Heart right ventricle (tissue), 16 donors: ENCODE data around the gene ZNF423. TPM values are rescaled to one million over a fixed set of nuclear protein-coding genes. Genes with fewer than 3 reads are reported as not detected.

ENCODE experiments used
- ATAC-seq, 8 donors: fragments of 200-7000 bp; cut with Tn5 transposase; one replicate each; pipeline ENCODE4 v1.9.1; 2020; ENCODE audit warnings: mild to moderate bottlenecking in 8 of 8, moderate library complexity in 8 of 8, moderate number of reproducible peaks in 1 of 8
- DNase-seq, 2 donors: peaks; one replicate each; pipeline ENCODE4 v3.0.0-alpha.2; 2020
- H3K27ac ChIP-seq, 10 donors: fragments of 200-600 bp; sonication (generic) in 2 of 10; one replicate each; pipeline versions ENCODE4 v1.5.0 to v1.8.0; 2020 to 2022; ENCODE audit warnings: mild to moderate bottlenecking in 3 of 10
- H3K27me3 ChIP-seq, 7 donors: fragments of 200-600 bp; one replicate each; pipeline ENCODE4 v1.8.0; 2021 to 2022; ENCODE audit warnings: mild to moderate bottlenecking in 2 of 7
- H3K36me3 ChIP-seq, 9 donors: fragments of 200-600 bp; sonication (generic) in 1 of 9; one replicate each; pipeline versions ENCODE4 v1.5.0 to v1.8.0; 2020 to 2022; ENCODE audit warnings: mild to moderate bottlenecking in 2 of 9
- H3K4me1 ChIP-seq, 9 donors: fragments of 200-600 bp; sonication (generic) in 1 of 9; one replicate each; pipeline versions ENCODE4 v1.5.0 to v1.8.0; 2020 to 2022; ENCODE audit warnings: mild to moderate bottlenecking in 4 of 9
- H3K4me3 ChIP-seq, 10 donors: fragments of 200-600 bp; sonication (generic) in 2 of 10; one replicate each; pipeline versions ENCODE4 v1.5.0 to v1.8.0; 2020 to 2022; ENCODE audit warnings: mild to moderate bottlenecking in 7 of 10, moderate library complexity in 2 of 10
- H3K9me3 ChIP-seq, 11 donors: fragments of 200-600 bp in 10 of 11; sonication (generic) in 2 of 11; one replicate each; pipeline versions ENCODE4 v1.5.0 to v1.8.0; 2013 to 2022; ENCODE audit warnings: mild to moderate bottlenecking in 2 of 11, control low read depth in 1 of 11, moderate library complexity in 1 of 11
- WGBS, 2 donors: extraction: QIAGEN DNeasy Blood & Tissue Kit; methylation state at CpG; one replicate each; pipeline ENCODE4 v1.1.7; 2013; ENCODE audit warnings: inconsistent platforms in 1 of 2; 5-methylcytosine and 5-hydroxymethylcytosine counted together
- intact Hi-C, 10 donors: fragments of 100-400 bp; cut with DNase I; formaldehyde crosslinking; loops; one replicate each; pipeline versions ENCODE4 v1.11.1 to v1.14.2; 2022
- polyA plus RNA-seq, 2 donors: library from polyadenylated mRNA; stranded (reverse); fragments of 200-250 nt; gene quantifications; one replicate each; pipeline ENCODE4 v1.2.3, GENCODE V29; 2013
- total RNA-seq, 10 donors: library from RNA; stranded (reverse); fragmentation: NEBNext Ultra II Directional in 3 of 10; extraction: Animal tissue kit (Norgen Biotek cat#: 25700) in 3 of 10; gene quantifications; one replicate each; pipeline versions ENCODE4 v1.2.1 to v1.2.4, GENCODE V29; 2021 to 2023
- TF ChIP-seq, protein P1 (sequence below), 9 donors: fragments of 200-600 bp; sonication (generic) in 2 of 9; IDR thresholded peaks; one replicate each; pipeline versions ENCODE4 v1.5.0 to v1.8.0; 2021 to 2022; ENCODE audit warnings: antibody characterized with exemption in 9 of 9, mild to moderate bottlenecking in 5 of 9, moderate library complexity in 1 of 9
- donor health status: Arrhythmogenic right ventricular cardiomyopathy.
- donor health status: ischemic (EF 13 %, LVEDD 7.1; RV severe dilation, severe dysfunction).
- donor health status: healthy with polysubstance abuse.
- donor health status: DM: no; HTN: yes; CAD: no.
- donor health status: DM: no; HTN: no; CAD: no.
- donor health status: ischemic (EF 25% LVEDD 6.9; RV normal size, moderate dysfunction).
- donor health status: ischemic (EF 25% LVEDD 5.7; RV mildly dilated, moderate dysfunction).
- donor health status: healthy.
- donor health status: DM: yes; HTN: yes; CAD: no.
- donor health status: Ischemic cardiomyopathy.
- donor health status: ischemic (EF 35%, LVEDD 5.7; RV mildly dilated, moderate dysfunction).
- donor health status: nonischemic (EF 11% LVEDD 7.7; RV severe dilation, severe dysfunction).
- donor health status: DM: yes; HTN: yes; CAD: no.
- donor health status: PGD.
- donor health status: ischemic (EF 29% LVEDD 5.4; RV normal size, mild dysfunction).
- donor health status: nonischemic (EF 23%, LVEDD 6.1; RV moderate dilation, normal function).

Gene ZNF423
- total and polyA plus RNA-seq, 12 donors: 2.6 to 10.6 (median 7.0) TPM

DNA sequence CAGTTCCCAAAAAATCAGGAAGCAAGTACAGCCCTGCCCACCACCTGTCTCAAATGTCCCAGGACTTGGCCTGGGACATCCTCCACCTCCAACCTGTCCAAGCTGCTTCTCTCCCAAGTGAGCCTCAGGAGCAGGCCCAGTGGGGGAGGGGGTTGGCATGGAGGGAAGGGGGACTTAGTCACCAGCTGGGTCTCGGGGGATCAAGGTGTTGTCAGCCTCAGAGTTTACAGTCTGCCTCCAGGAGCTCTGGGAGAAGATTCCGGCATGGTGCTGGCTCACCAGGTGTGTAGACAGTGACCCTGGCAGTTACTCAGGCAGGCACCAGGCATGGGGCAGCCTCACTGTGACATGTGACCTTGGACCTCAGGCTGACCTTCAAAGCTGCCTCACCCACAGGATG is 19.7 kb downstream of the ZNF423 start:
- Histone ChIP-seq H3K27me3 (peaks cover 0 to 15% (median 0%) of the 10 kb centered on the region in 7 donors), H3K9me3 (no peaks in the 10 kb centered on the region), H3K4me1 (peaks cover 48 to 82% (median 72%) of the 10 kb centered on the region in 9 donors), H3K27ac (peak overlapping the region in 9 of 10 donors; percentile 6 to 91 (median 84)), H3K36me3 (no peaks in the 10 kb centered on the region), H3K4me3 (no peak overlapping the region)
- ATAC-seq (no peak), DNase-seq (no peak)
- TF ChIP-seq, protein P1, sequence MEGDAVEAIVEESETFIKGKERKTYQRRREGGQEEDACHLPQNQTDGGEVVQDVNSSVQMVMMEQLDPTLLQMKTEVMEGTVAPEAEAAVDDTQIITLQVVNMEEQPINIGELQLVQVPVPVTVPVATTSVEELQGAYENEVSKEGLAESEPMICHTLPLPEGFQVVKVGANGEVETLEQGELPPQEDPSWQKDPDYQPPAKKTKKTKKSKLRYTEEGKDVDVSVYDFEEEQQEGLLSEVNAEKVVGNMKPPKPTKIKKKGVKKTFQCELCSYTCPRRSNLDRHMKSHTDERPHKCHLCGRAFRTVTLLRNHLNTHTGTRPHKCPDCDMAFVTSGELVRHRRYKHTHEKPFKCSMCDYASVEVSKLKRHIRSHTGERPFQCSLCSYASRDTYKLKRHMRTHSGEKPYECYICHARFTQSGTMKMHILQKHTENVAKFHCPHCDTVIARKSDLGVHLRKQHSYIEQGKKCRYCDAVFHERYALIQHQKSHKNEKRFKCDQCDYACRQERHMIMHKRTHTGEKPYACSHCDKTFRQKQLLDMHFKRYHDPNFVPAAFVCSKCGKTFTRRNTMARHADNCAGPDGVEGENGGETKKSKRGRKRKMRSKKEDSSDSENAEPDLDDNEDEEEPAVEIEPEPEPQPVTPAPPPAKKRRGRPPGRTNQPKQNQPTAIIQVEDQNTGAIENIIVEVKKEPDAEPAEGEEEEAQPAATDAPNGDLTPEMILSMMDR (IDR thresholded peaks at IDR 0.05): no peak
- 84 to 92% methylated on average over 2 of the region's 2 CpGs for WGBS, 2 donors
- intact Hi-C loops: no loop called here

DNA sequence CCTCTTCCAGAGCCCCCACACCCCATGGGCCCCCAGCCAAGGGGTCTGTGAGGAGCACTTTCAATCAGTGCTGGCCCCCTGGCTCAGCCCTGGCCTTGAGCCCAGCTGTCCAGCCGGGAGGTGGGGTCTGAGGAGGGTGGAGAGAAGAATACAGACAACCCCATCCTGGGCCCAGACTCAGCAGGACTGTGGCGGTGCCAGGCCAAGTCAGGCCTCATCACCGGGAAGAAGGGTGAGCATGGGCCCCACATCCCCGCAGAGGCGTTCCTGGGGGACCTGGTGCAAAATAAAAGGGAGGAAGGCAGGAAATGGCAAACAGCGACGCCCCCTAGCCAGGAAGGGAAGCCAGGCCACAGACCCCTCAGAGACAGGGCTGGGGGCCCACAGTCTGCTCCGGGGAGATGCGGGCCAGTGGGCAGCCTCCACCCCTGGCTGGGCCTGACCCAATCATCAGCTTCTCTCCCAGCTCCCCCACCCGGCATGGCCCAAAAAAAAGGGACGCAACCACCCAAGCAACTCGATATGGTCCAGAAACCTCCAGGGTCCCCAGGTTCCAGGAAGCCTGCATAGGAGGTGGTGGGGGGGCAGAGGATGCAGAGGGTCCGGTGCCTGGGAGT is 20.6 kb downstream of the ZNF423 start:
- H3K27me3 ChIP-seq: peaks cover 0 to 15% (median 0%) of the 10 kb centered on the region in 7 donors
- no peaks in the 10 kb centered on the region for H3K36me3 ChIP-seq
- TF ChIP-seq, protein P1 (IDR thresholded peaks at IDR 0.05): no peak
- peak overlapping the region in 1 of 10 donors; percentile 23 for H3K4me3 ChIP-seq
- ATAC-seq (peak in 1 of 8 donors; percentile 9), DNase-seq (peak in 1 of 2 donors; percentile 30)
- H3K9me3 ChIP-seq: no peaks in the 10 kb centered on the region
- peaks cover 48 to 82% (median 72%) of the 10 kb centered on the region in 9 donors for H3K4me1 ChIP-seq
- peak overlapping the region; percentile 62 to 91 (median 83) for H3K27ac ChIP-seq
- intact Hi-C loops: loop anchor here in 1 of 10 donors (2.0 kb wide), 1 partner anchor 20 kb away; no protein-coding TSS in a partner anchor
- WGBS, 2 donors: 48 to 49% methylated on average over 13 of the region's 13 CpGs

DNA sequence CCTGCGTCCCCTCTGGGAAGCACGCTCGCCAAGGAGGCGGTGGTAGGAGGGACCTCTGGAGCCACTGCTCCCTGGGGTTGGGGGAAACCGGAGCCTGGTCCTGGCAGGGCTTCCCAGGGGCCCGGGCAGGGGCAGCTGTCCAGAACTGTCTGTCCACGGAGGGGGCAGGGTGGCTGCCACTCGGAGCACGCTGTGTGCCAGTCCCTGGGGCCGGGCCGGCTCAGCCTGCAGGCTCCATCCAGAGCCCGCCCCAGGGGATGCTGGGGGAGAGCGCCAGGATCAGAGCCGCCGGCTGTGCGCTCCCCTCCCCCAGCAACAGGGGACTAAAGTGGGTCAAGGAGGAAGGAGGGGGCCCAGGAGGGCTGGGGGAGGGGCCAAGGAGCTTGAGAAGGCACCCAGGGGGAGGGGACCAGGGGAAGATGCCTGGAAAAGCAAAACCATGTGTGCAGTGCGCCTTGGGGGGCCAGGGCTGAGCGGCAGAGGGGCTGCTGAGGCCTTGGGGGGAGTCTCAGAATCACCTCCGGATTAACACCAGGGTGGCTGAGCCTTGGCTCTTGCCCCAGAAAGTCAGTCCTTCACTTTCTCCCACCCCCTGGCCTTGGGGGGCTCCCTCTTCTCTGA is 21.3 kb downstream of the ZNF423 start:
- intact Hi-C loops: loop anchor here in 1 of 10 donors (2.0 kb wide), 1 partner anchor 20 kb away; no protein-coding TSS in a partner anchor
- H3K4me1 ChIP-seq: peaks cover 48 to 82% (median 70%) of the 10 kb centered on the region in 9 donors
- peak; percentile 64 to 80 for DNase-seq

More for the DNA sequence above, 21.3 kb downstream of the ZNF423 start:
- Histone ChIP-seq H3K9me3 (no peaks in the 10 kb centered on the region), H3K27me3 (peaks cover 0 to 15% (median 0%) of the 10 kb centered on the region in 7 donors), H3K36me3 (no peaks in the 10 kb centered on the region), H3K27ac (peak overlapping the region; percentile 62 to 91 (median 83)), H3K4me3 (peak overlapping the region in 2 of 10 donors; percentile 8 to 23)
- WGBS, 2 donors: 17 to 32% methylated on average over 17 to 19 of the region's 19 CpGs
- peak; percentile 29 to 84 (median 48) for ATAC-seq
- TF ChIP-seq, protein P1 (IDR thresholded peaks at IDR 0.05): no peak
